DND-41 (cell line): Measurements from ENCODE around the gene HMX1.

Experiments
- ATAC-seq: fragments of 200-7000 bp; cut with Tn5 transposase; 3 replicates; pipeline ENCODE4 v1.9.1; 2021; ENCODE audit warnings: low read depth; ENCODE audit not compliant: insufficient read depth
- DNase-seq: peaks from one replicate; pipeline ENCODE4 v3.0.0-alpha.2; 2020
- H2AFZ ChIP-seq: 2 replicates; pipeline ENCODE4 v1.6.0; 2012; ENCODE audit warnings: low read depth, low read length
- H3K27ac ChIP-seq: 2 replicates; pipeline ENCODE4 v1.5.1; 2012; ENCODE audit warnings: low read length, inconsistent platforms
- H3K27me3 ChIP-seq: fragments of 200-600 bp; sonication (generic); 2 replicates; pipeline ENCODE4 v1.6.0; 2012; ENCODE audit warnings: low read length, mild to moderate bottlenecking, inconsistent platforms; ENCODE audit not compliant: insufficient read depth, poor library complexity
- H3K36me3 ChIP-seq: 2 replicates; pipeline ENCODE4 v1.5.1; 2012; ENCODE audit warnings: low read length, inconsistent platforms; ENCODE audit not compliant: insufficient read depth
- H3K4me1 ChIP-seq: 2 replicates; pipeline ENCODE4 v1.5.1; 2012; ENCODE audit warnings: mild to moderate bottlenecking, low read length; ENCODE audit not compliant: insufficient read depth
- H3K4me2 ChIP-seq: 2 replicates; pipeline ENCODE4 v1.6.0; 2012; ENCODE audit warnings: mild to moderate bottlenecking, moderate library complexity, low read length, inconsistent platforms; ENCODE audit not compliant: insufficient read depth
- H3K4me3 ChIP-seq, 2 experiments: fragments of 200-600 bp in 1 of 2; shearing (Covaris generic) in 1 of 2; 2 replicates each; pipeline ENCODE4 v1.5.1; 2012 to 2016; ENCODE audit warnings: inconsistent platforms in 2 of 2, low read length in 2 of 2, mild to moderate bottlenecking in 2 of 2, low read depth in 1 of 2, moderate library complexity in 1 of 2
- H3K79me2 ChIP-seq: 2 replicates; pipeline ENCODE4 v1.6.0; 2012; ENCODE audit warnings: low read length, inconsistent platforms; ENCODE audit not compliant: insufficient read depth
- H3K9ac ChIP-seq: 2 replicates; pipeline ENCODE4 v1.6.0; 2012; ENCODE audit warnings: low read depth, mild to moderate bottlenecking, inconsistent platforms, low read length, moderate library complexity
- H3K9me3 ChIP-seq: 2 replicates; pipeline ENCODE4 v1.5.1; 2012; ENCODE audit warnings: low read length, moderate library complexity, mild to moderate bottlenecking, inconsistent platforms; ENCODE audit not compliant: insufficient read depth, severe bottlenecking
- H4K20me1 ChIP-seq: 2 replicates; pipeline ENCODE4 v1.6.0; 2012; ENCODE audit warnings: low read length; ENCODE audit not compliant: insufficient read depth
- CTCF ChIP-seq: IDR thresholded peaks from 2 replicates; pipeline ENCODE4 v1.5.1; 2012; ENCODE audit warnings: borderline replicate concordance, low read length, moderate library complexity, mild to moderate bottlenecking; ENCODE audit not compliant: poor library complexity, severe bottlenecking; ENCODE audit errors: extremely low read depth
- EZH2 ChIP-seq: IDR thresholded peaks from 3 replicates; pipeline ENCODE4 v1.6.1; 2012; ENCODE audit warnings: borderline replicate concordance, low read depth, mild to moderate bottlenecking, moderate library complexity, low read length, inconsistent platforms; ENCODE audit not compliant: severe bottlenecking

Gene HMX1

GRCh38 chr4:8860096-8860891 lies 11.3 kb downstream of the HMX1 start:
- Histone ChIP-seq H3K4me2 (no peak overlapping the region), H2AFZ (no peak overlapping the region), H3K4me3 (no peak overlapping the region), H4K20me1 (no peaks in the 10 kb centered on the region), H3K36me3 (no peaks in the 10 kb centered on the region), H3K27me3 (peaks cover 8% of the 10 kb centered on the region), H3K9ac (no peak overlapping the region), H3K9me3 (no peaks in the 10 kb centered on the region), H3K4me1 (no peaks in the 10 kb centered on the region), H3K27ac (no peak overlapping the region), H3K79me2 (no peaks in the 10 kb centered on the region)
- no peak for DNase-seq
- ATAC-seq = no peak
- TF ChIP-seq EZH2 = no peak
- no peak for TF ChIP-seq CTCF

GRCh38 chr4:8859550-8860095 lies 12.0 kb downstream of the HMX1 start:
- DNase-seq (no peak), ATAC-seq (no peak)
- Histone ChIP-seq H2AFZ (no peak overlapping the region), H3K4me2 (no peak overlapping the region), H3K79me2 (no peaks in the 10 kb centered on the region), H3K27me3 (peaks cover 15% of the 10 kb centered on the region), H3K36me3 (no peaks in the 10 kb centered on the region), H4K20me1 (no peaks in the 10 kb centered on the region), H3K9ac (no peak overlapping the region), H3K27ac (no peak overlapping the region), H3K4me3 (no peak overlapping the region), H3K9me3 (no peaks in the 10 kb centered on the region), H3K4me1 (no peaks in the 10 kb centered on the region)
- TF ChIP-seq CTCF (no peak), EZH2 (no peak)

- H3K36me3 ChIP-seq = no peaks in the 10 kb centered on the region
- no peaks in the 10 kb centered on the region for H3K9me3 ChIP-seq
- H2AFZ ChIP-seq = no peak overlapping the region
- no peak for ATAC-seq
- H3K4me1 ChIP-seq = no peaks in the 10 kb centered on the region
- DNase-seq = no peak
- H3K4me3 ChIP-seq = no peak overlapping the region
- peaks cover 3% of the 10 kb centered on the region; the same call in 1 of the 2 replicates for H4K20me1 ChIP-seq
- no peak overlapping the region for H3K4me2 ChIP-seq
- peaks cover 19% of the 10 kb centered on the region for H3K27me3 ChIP-seq
- TF ChIP-seq EZH2 = no peak
- no peak for TF ChIP-seq CTCF
- no peak overlapping the region for H3K9ac ChIP-seq
- no peaks in the 10 kb centered on the region for H3K79me2 ChIP-seq
- H3K27ac ChIP-seq = no peak overlapping the region
These were observed 12.9 kb downstream of the HMX1 start for GRCh38 chr4:8858701-8859210.
